HG03439 (cell line): ENCODE measurements around the gene CCR9.
A peak's percentile ranks its signal among the peaks of the same experiment; 100 is the strongest.
"Not testable (repeated sequence)": the region's sequence is repeated elsewhere in the genome, so short reads cannot be mapped to it uniquely, and the experiment has no call there.

Experiments
- ATAC-seq: cut with Tn5 transposase; IDR thresholded peaks from one replicate; pipeline ENCODE4 v1.9.1; 2021; ENCODE audit warnings: mild to moderate bottlenecking, moderate library complexity; ENCODE audit not compliant: unreplicated experiment

The CCR9 gene, protein sequence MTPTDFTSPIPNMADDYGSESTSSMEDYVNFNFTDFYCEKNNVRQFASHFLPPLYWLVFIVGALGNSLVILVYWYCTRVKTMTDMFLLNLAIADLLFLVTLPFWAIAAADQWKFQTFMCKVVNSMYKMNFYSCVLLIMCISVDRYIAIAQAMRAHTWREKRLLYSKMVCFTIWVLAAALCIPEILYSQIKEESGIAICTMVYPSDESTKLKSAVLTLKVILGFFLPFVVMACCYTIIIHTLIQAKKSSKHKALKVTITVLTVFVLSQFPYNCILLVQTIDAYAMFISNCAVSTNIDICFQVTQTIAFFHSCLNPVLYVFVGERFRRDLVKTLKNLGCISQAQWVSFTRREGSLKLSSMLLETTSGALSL

DNA sequence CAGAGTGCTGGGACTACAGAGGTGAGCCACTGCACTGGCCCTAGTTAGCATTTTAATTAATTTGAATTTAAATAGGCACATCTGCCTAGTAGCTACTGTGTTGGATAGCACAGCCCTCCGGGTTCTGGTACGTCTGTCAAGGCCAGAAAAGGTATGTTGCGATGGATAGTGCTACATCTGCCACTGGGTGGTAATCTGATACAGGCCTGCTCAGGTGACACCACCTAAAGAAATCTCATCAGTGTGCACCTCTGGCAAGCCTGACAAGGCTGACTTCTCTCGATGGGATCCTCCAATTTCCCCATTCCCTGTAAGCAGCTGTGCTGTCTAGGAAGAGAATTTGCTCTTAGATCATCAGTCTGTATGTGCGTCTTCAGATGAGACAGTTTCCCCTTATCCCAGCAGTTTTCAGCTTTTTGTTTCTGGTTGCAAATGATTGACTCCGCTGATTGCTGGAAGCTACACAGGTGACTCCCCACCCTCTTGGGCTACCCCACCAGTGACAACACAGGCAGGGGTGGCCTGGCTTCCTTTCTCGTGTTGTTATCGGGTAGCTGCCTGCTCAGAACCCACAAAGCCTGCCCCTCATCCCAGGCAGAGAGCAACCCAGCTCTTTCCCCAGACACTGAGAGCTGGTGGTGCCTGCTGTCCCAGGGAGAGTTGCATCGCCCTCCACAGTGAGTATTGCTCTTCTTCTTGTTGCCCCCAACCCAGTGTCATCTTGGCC lies at the start of gene CCR9:
CCR9 (plus strand) TSS at position 565 of the 727 bp plus-strand sequence. CDS start 8,391 bp downstream, outside the sequence.
- no peak for ATAC-seq

DNA sequence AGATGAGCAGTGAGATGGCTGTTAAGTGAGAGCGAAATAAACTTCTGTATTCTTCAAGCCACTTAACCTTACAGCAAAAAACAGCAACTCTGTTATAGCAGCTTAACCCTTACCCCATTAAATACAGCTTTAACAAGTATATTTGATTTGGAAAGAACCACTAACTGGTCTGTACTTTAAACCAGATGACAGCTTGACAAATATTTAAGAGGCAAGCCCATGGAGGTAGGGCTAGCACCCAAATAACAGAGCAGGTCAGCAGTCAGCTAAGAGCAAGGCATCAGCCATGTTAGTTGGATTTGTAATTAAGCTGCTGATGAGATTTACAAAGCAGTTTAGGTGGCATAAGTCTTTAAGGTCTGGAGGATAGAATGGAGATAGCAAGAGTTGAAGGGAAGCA lies 47.9 kb upstream of the CCR9 start:
- no peak for ATAC-seq

DNA sequence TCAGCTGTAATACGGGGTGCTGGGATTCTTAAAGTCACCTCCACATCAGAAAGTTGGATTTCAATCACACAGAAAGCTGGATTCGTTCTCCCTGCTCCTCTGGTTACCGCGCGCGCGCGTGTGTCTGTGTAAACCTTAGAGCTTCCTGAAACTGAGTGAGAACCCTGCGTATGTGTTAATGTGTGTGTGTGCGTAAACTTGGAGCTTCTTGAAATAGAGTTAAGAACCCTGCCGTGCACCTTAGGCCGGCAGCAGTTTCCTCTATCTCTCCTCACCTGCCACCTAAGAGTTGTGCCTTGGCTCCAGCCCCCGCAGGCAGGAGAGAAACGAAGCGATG lies 45.0 kb upstream of the CCR9 start:
- no peak for ATAC-seq

DNA sequence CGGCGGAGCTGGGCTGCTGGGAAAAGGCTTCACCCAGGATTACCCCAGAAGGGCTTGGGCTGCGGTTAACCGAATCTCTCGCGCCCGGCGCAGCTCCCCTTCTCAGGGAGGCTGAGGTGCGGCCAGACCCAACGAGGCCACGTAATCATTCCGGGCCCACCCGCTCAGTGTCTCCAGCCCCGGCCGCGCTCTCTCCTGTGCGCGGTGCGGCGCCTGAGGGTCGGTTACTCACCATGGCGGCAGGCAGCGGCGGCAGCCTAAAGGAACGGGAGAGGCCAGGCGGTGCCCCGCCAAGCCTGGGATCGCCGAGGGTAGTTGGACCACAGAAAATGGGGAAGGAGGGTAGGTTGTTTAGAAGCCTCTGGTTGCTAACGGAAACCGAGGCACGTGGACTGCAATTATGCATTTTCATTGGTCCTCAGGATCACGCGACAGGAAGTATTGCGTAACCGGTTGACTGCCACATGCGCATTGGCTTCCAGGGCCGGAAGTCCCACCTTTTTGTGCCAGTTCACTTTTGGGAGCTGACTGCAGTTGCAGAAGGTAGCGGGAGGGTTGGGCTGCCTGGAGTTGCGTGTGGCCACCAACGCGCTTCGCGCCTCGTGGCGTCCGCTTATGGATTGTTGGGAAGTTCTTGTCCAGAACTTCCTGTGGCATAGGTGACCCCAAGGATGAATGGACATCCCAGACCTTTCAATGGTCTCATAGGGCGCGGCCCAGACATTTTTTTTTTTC lies 44.4 kb upstream of the CCR9 start, which contains the start of gene LZTFL1:
LZTFL1 (minus strand) TSS at position 363 of the 735 bp plus-strand sequence; CDS start at position 235, 128 bp downstream.
- ATAC-seq, result peak; percentile 91

DNA sequence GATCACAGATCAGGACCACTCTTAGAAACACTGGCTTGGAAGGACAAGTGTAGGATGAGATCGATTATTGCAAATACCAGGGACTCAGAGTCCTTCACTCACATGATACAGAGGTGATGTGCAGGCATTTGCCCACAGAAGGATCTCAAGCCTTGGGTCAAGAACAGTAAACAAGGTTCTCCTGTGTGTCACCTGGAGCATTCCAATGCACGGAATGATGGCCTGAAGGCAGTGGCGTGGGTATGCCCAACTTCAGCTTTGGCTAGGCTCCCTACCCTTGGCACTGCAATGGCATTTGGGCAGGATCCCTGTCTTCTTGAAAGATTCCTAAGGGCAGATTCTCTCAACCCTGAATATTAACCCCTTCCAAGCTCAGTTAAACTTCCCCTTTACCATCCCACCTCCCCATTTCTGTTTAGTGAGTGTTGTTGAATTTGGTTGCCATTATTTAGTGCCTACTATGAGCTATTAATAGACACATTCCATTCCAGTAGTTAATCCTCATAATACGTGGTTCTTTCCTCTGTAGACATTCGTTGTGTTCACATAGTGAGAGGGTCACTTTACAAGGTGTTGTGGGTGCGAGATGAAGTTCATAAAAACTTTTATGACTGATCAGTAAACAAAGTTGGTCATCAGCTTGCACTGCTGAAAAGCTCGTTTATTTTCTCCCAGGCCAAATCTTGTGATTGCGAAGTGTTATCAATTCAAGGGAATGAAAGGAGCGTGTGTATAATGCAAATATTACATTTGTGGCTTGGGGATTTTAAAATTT lies 43.3 kb upstream of the CCR9 start:
- no peak for ATAC-seq

DNA sequence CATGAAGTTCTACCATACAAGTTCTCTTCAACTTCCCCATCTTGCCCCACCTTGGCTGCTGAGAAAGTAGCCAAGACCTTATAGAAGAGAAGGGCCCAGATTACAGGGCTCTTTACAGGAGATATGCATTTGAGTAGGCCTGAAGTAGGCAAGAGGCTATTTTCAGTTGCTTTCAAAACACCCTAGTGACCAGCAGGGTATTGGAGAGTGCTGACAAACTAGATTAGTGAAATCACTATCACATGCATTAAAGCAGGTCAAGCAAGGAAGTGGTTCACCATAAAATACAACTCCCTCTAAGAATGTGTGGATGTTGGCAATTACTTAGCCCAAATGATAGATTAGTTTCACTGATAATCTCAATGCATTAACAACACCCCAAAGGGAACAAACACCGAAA lies 41.7 kb upstream of the CCR9 start:
- ATAC-seq, result no peak

DNA sequence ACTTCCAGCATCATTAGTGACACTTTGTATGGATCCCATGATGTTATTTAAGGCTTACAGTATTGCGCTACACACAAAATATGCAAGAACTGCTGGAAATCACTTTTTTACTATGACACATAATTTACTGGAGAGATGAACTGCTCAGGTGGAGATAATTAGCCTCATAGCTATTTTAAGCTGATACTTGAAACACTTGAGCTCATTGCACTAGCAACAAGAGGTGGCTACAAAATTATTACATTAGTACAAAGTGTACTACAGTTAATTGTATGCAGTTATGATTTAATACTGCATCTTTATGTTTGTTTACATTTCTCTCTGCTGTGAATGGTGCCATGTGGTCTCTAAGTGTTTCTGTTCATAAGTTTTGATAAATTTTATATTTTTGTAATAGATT lies 38.0 kb upstream of the CCR9 start:
- no peak for ATAC-seq

DNA sequence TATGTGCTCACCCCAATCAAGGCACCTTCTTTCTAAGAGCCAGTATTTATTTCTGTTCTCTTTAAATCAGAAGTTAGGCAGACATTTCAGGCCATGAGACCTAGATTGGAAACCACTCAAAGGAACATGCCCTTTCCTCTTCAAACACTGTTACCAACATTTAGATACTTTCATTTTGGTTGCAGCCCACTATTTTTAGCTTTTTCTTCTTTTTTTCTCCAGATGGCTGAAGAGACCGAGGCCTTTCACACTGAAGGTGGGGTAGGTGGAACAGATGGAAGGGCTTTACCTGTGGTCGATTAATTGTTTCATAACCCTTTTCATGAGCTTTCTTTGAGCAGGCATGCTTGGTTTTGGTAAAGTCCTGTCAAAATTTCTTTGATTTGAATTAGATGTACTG lies 33.5 kb upstream of the CCR9 start:
- ATAC-seq, result no peak

DNA sequence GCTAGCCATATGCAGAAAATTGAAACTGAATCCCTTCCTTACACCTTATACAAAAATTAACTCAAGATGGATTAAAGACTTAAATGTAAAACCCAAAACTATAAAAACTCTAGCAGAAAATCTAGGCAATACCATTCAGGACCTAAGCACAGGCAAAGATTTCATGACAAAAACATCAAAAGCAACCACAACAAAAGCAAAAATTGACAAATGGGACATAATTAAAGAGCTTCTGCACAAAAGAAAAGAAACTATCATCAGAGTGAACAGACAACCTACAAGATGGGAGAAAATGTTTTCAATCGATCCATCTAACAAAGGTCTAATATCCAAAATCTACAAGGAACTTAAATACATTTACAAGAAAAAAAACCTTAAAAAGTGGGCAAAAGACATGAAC lies 30.0 kb upstream of the CCR9 start:
- not testable (repeated sequence) for ATAC-seq

DNA sequence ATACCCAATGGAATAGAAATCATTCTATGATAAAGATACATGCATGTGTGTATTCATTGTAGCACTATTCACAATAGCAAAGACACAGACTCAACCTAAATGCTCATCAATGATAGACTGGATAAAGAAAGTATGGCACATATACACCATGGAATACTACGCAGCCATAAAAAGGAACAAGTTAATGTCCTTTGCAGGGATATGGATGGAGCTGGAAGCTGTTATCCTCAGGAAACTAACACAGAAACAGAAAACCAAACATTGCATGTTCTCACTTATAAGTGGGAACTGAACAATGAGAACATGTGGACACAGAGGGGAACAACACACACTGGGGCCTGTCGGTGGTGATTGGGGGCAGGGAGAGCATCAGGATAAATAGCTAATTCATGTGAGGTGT lies 29.3 kb upstream of the CCR9 start:
- ATAC-seq, result not testable (repeated sequence)

DNA sequence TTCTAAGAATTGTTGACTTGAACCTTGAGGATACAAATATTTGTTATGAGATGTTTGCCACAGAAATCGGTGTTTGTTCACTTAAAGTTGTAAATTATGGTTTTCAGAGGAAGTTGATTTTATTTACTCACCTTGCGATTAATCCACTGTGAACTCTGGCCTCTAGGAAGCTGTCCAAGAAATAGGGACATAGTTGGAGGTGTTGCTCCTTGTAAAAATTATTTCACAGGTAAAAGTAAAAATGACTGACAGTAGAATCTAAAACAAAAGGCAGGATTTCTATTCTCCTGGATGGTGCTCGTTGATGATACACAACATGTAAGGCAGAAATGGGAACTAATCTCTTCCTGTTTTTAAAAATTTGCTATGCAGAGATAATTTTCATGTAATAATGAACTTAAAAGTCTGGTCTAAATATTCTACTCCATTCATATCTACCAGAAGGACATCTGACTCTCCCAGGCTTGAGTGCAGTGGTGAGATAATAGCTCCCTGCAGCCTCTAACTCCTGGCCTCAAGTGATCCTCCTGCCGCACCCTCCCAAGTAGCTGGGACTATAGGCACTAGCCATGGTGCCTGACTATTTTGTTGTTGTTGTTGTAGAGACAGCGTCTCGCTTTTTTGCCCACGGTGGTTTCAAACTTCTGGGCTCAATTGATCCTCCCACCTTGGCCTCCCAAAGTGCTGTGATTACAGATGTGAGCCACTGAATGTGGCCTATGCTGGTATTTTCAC lies 27.4 kb upstream of the CCR9 start:
- ATAC-seq, result no peak

DNA sequence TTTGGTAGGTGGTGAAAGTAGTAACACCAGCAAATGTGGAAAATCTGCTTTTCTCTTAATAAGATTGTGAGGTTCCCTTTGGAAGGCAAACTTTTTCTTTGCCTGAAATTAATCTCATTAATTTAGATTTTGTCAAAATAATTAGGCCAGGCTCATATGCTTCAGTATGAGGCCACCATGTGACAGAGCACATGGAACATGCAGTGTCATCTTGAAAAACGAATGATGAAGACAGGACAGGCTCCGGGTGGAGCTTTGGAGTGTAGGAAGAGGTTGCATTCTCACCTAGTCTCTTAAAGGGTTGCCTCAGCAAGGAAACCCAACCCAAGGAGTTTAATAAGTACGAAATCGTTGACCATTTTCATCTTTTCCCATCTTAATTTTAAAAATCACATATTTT lies 25.9 kb upstream of the CCR9 start:
- no peak for ATAC-seq

DNA sequence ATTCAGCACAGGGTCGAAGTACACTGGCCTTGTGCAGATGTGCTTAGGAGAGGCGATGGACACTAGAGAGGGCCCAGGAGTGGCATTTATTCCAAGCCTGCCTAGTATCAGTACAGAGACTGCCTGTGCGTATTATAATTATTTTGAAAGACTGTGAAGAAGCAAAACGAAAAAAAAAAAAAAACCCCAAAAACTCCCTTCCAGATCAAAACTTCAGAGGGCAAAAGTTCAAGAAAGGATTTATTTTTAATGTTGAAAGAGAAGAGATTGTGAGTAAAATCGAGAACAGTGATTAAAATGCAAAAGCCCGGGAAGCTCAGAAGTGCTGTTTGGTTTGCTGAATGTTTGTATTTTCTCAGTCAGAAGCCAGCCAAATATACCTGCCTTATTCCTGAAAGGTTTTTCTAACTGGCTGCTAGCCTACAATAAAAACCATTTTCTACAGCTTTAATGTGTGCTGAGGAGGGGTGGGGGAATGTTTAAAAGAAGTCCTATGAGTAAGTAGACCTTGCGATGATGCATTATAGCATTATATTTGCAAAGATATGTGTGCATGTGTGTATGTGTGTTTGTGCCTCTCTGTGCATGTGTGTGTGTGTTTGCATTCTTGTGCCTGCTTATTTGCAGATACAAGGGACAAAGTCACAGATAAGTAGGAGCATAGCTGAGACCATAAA lies 25.2 kb upstream of the CCR9 start:
- peak; percentile 57 for ATAC-seq

DNA sequence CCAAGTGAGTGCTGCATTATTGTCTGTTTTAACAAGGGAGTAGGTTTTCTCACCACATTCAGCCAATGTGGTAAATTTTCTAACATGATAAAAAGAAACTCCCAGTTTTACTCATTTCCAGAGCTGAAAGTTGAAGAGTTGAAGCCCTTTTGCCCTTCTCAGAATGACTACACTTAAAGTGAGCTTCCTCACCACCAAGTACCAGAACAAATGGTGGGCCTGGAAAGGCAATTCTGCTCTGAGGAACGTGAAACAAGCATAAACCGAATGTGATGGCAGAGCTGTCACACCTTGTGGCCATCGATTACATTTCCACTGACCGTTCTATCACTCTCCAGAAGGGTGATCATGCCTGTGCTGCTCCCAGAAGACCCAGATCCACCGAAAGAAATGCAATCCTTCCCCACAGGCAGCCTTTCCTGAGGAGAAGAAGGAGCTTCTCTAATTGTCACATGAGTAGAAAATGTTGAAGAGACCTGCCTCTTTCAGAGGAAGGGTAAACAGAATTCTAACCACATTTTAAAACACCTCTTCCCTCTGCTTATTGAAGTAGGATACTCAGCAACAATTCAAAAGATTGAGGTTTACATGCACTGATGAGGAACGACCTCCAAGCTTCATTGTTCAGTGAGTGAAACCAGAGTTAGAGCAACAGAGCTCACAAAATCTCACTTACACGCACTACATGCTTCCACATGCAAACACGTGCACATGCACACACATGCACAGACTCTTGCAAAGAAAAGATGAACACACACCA lies 21.4 kb upstream of the CCR9 start:
- peak; percentile 61 for ATAC-seq

DNA sequence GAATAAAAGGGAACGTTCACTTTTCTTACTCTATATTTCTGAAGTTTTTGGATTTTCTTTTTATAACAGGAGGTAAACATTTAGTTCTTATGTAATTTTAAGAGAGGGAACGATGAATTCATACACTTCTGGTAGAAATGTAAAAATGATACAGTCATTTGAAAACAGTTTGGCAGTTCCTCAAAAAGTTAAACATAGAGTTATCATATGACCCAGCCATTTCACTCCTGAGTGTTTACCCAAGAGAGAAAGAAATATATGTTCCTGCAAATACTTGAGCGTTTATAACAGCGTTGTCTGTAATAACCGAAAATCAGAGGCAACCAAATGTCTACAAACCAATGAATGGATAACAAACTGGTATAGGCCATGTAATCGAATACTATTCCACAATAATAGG lies 20.8 kb upstream of the CCR9 start:
- no peak for ATAC-seq

DNA sequence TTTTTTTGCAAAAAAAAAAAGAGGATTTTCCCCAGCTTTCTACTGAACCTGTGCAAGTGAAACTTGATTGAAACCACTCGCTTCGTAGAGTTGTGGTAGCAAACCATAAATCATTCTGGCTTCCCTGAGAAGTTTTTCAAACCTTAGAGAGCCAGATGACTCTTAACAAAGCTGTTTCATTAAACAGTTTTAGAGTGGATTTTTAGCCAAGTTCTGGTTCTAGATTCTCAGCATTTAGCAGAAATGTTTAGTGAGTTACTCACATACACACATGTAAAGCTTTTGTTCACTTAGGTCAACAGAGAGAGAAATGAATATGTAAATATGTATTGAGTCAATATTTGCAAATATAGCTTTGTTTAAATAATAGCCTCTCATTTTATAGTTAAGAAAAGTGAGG lies 18.1 kb upstream of the CCR9 start:
- ATAC-seq, result no peak

DNA sequence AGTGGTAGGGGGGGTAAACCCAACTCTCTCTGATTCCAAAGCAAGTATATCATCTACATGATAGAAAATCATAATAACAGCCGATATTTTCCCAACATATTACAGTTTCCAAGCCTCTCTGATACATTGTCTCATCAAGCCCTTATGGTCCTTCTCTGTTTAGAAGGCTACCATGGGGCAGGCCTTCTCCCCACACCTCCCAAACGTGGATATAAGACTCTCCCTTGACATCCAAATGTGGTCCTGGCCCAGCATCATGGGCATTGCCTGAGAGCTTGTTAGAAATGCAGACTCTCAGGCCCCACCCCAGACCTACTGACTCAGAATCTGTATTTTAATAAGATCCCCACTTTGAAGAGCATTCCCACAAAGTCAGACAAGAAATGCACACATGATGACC lies 17.7 kb upstream of the CCR9 start:
- ATAC-seq, result no peak

DNA sequence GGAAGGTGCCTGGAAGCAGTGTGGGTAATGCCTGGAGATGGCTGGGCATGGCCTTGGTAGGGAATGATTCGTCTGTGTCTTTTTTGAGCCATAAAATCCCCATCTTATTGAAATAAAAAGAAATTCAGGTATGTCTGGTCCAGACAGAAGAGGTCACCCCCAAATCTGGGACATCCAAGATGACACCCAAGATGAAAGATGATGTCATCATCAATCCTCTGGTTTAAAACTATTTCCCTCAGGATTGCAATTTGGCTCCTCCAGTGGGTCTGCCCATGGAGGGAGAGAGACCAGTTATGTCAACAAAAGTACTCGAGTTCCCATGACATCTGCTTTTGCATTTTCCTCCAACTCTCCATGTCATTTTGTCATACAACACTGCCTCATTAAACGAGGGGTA lies 16.7 kb upstream of the CCR9 start:
- no peak for ATAC-seq

DNA sequence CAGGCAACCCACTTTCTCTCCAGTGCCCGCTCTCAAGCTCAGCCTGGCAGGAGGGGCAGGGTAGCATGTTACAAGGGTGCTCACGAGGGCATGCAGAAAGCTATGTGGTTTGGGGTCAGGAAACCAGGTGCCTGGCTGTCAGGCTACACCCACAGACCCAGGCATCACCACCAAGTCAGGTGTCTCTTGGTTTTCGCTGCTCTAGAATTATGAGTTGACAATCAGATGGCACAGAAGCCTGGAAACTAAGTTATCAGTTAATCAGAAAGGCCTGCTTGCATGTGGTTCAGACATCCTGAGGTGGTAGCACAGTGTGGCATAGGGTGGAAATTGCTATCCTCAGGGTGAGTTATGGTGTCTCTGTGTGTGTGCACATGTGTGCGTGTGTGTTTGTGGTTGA lies 16.2 kb upstream of the CCR9 start:
- ATAC-seq, result no peak
